Muscle layer of duodenum (tissue), 2 donors: ENCODE results near the gene PPP2R5C.

ENCODE experiments used
- H3K27ac ChIP-seq: one replicate; pipeline ENCODE4 v1.7.0; 2013; ENCODE audit warnings: mild to moderate bottlenecking, low read length
- H3K27me3 ChIP-seq: one replicate; pipeline ENCODE4 v1.7.0; 2013; ENCODE audit warnings: low read depth, mild to moderate bottlenecking, control low read depth, low read length
- H3K36me3 ChIP-seq, 2 donors: one replicate each; pipeline ENCODE4 v1.7.0; 2013; ENCODE audit warnings: low read length in 2 of 2, control low read depth in 1 of 2, mild to moderate bottlenecking in 1 of 2; ENCODE audit not compliant: insufficient read depth in 2 of 2, control insufficient read depth in 1 of 2
- H3K4me1 ChIP-seq, 2 donors: one replicate each; pipeline ENCODE4 v1.7.0; 2013; ENCODE audit warnings: low read length in 2 of 2, mild to moderate bottlenecking in 2 of 2, control low read depth in 1 of 2, moderate library complexity in 1 of 2; ENCODE audit not compliant: insufficient read depth in 2 of 2, control insufficient read depth in 1 of 2
- H3K4me3 ChIP-seq, 2 donors: one replicate each; pipeline ENCODE4 v1.7.0; 2013; ENCODE audit warnings: low read length in 2 of 2, low read depth in 1 of 2, mild to moderate bottlenecking in 1 of 2
- H3K9me3 ChIP-seq, 2 donors: one replicate each; pipeline ENCODE4 v1.7.0; 2013; ENCODE audit warnings: low read length in 2 of 2, control low read depth in 1 of 2, mild to moderate bottlenecking in 1 of 2; ENCODE audit not compliant: control insufficient read depth in 1 of 2
- donor health status: healthy.

Gene PPP2R5C

DNA sequence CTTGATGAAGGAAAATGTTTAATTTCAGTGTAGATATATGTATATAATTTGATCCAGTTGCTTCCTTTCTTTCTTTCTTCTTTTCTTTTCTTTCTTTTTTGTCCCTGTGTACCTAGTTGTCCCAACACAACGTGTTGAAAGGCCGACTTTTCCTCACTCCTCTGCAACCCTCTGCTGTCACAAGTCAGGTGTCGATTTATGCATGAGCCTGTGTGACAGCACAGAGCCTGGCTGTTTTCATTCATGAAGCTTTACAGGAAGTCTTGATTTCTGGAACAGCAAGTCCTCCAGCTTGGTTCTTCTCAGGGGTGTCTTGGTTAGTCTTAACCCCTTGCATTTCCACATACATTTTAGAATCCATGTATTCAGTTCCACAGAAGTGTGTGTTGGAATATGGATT lies 88.1 kb downstream of the PPP2R5C start:
- H3K27ac ChIP-seq, result no peak overlapping the region
- H3K4me1 ChIP-seq, result peaks cover 0 to 26% of the 10 kb centered on the region in 2 donors
- no peak overlapping the region for H3K4me3 ChIP-seq
- H3K9me3 ChIP-seq, result no peaks in the 10 kb centered on the region
- H3K27me3 ChIP-seq, result no peaks in the 10 kb centered on the region
- H3K36me3 ChIP-seq, result no peaks in the 10 kb centered on the region

GRCh38 chr14:101851183-101851582 lies 89.7 kb downstream of the PPP2R5C start:
- Histone ChIP-seq H3K9me3 (no peaks in the 10 kb centered on the region), H3K27me3 (no peaks in the 10 kb centered on the region), H3K36me3 (no peaks in the 10 kb centered on the region), H3K4me1 (peaks cover 4 to 31% of the 10 kb centered on the region in 2 donors), H3K27ac (no peak overlapping the region), H3K4me3 (no peak overlapping the region)

DNA sequence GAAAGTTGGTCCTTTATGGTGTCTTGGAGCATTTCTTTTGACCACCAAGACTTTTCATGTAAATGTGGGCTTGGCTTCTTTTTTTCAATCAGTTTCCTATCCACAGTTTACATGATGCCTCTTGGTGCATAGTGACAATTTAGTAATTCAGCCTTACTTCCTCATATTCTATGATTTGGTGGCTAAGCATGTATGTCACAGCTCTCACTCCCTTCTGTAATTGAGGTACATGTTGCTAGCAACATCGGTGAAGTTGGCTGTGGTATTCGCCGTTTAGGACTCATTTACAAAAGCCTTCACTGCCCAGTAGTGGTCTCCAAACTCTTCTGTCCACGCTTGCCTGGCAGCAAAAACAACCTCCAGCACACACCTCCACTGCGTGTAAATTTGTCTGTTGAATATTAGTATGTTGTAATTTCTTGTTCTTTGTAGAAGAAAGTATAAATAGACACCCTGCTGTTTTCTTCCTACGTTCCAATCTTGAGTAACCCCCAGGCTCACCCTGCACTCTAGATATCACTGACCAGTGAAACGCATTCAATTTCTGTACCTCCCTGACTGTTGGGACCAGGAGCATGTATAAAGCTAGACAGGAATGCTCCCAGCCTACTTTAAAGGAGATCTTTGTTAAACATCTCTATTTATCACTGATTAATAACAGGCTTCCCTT lies 90.4 kb downstream of the PPP2R5C start:
- H3K27me3 ChIP-seq, result no peaks in the 10 kb centered on the region
- H3K27ac ChIP-seq, result no peak overlapping the region
- H3K9me3 ChIP-seq, result no peaks in the 10 kb centered on the region
- no peaks in the 10 kb centered on the region for H3K36me3 ChIP-seq
- H3K4me1 ChIP-seq, result peaks cover 5 to 31% of the 10 kb centered on the region in 2 donors
- H3K4me3 ChIP-seq, result no peak overlapping the region

DNA sequence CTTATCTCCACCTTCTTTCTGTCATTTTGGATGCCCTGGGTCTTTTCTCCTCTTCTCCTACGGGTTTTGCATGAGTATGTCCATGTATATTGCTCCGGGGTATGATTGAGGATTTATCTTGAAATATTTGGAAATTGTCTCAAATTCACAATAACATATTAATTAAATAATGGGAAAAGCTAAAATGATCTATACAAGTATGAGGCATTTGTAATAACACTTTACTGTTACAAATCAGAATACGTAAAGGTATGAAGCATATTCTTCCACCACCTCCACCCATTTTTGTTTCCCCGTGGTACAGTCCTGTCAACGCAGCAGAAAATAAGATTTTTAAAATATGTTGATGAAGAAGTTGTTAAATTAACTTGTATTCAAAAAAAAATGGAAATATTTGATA lies 91.3 kb downstream of the PPP2R5C start:
- Histone ChIP-seq H3K4me3 (no peak overlapping the region), H3K4me1 (peaks cover 7 to 31% of the 10 kb centered on the region in 2 donors), H3K9me3 (no peaks in the 10 kb centered on the region), H3K27me3 (no peaks in the 10 kb centered on the region), H3K36me3 (peaks cover 4 to 7% of the 10 kb centered on the region in 2 donors), H3K27ac (no peak overlapping the region)

- Histone ChIP-seq H3K9me3 (no peaks in the 10 kb centered on the region), H3K27ac (no peak overlapping the region), H3K36me3 (peaks cover 4 to 9% of the 10 kb centered on the region in 2 donors)
Observed at GRCh38 chr14:101853455-101854018, 92.0 kb downstream of the PPP2R5C start.

DNA sequence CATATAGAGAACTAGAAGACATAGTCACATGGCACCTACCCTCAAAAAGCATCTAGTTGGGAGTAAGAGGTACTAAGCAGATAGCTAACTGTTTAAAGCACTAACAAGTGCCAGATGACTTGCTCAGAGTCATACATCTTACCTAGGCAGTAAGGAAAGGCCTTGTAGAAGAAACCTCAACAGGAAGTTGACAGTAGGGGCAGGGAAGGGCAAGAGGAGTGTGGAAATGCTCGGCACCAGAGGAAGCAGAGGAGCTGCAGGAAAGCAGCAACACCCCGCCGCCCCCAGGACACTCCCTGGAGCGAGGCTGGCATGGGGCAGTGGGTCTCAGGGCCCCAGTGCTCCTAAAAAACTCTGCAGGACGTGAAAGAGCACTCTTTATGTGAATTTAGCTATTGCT lies 92.9 kb downstream of the PPP2R5C start:
- Histone ChIP-seq H3K4me1 (peaks cover 8 to 31% of the 10 kb centered on the region in 2 donors), H3K27ac (no peak overlapping the region), H3K9me3 (no peaks in the 10 kb centered on the region), H3K36me3 (peaks cover 4 to 9% of the 10 kb centered on the region in 2 donors), H3K4me3 (no peak overlapping the region), H3K27me3 (no peaks in the 10 kb centered on the region)

More at GRCh38 chr14:101853455-101854018, 92.0 kb downstream of the PPP2R5C start:
- no peak overlapping the region for H3K4me3 ChIP-seq
- H3K4me1 ChIP-seq, result peaks cover 8 to 31% of the 10 kb centered on the region in 2 donors
- H3K27me3 ChIP-seq, result no peaks in the 10 kb centered on the region

DNA sequence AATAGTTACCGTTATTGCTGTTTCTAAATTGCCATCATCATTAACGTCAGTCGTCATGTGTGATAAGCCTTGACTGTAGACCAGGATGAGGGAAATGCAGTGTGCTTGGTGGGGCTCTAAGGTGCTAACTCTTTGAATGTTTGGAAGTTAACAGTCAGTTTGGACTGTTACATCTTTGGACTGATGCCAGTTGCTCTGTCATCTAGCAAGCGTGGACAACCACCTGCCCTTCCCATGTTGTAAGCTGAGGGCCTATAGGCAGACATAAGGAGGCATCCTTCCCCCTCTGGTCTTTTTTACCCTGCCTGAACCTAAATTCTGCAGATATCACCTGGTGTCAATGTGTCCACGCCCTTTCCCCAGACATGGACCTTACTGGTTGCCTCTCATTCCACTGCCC lies 94.4 kb downstream of the PPP2R5C start:
- H3K36me3 ChIP-seq, result peaks cover 4 to 9% of the 10 kb centered on the region in 2 donors
- H3K27me3 ChIP-seq, result no peaks in the 10 kb centered on the region
- H3K9me3 ChIP-seq, result no peaks in the 10 kb centered on the region
- no peak overlapping the region for H3K4me3 ChIP-seq
- H3K4me1 ChIP-seq, result peaks cover 8 to 24% of the 10 kb centered on the region in 2 donors
- H3K27ac ChIP-seq, result no peak overlapping the region

DNA sequence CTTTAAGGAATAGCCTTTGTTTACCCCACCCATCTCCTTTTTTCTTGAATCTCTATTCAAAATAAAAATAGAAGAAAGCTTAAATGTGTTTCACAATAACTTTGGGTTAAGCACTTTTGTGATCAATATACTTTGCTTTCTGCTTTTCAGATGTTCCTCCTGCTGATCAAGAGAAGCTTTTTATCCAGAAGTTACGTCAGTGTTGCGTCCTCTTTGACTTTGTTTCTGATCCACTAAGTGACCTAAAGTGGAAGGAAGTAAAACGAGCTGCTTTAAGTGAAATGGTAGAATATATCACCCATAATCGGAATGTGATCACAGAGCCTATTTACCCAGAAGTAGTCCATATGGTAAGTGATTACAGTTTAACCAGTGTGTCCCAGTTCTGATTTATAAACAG lies 95.0 kb downstream of the PPP2R5C start:
- Histone ChIP-seq H3K27ac (no peak overlapping the region), H3K27me3 (no peaks in the 10 kb centered on the region), H3K36me3 (peaks cover 4 to 9% of the 10 kb centered on the region in 2 donors), H3K9me3 (no peaks in the 10 kb centered on the region), H3K4me3 (no peak overlapping the region), H3K4me1 (peaks cover 8 to 24% of the 10 kb centered on the region in 2 donors)

DNA sequence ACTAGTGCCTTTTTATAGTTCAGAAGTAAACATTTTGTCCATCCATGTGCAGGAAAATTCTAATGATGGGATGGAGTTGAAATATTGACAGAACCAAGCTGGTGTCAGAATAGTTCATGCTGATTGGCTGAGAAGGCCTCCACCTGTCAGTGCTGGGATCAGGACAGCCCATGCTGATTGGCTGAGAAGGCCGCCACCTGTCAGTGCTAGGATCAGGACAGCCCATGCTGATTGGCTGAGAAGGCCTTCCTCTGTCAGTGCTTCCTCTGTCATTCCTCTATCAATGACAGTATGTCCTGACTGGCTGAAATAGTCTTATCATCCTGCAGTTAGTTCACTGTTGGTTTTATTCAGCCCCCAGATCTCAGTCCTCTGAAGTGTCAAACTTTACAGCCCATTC lies 95.7 kb downstream of the PPP2R5C start:
- Histone ChIP-seq H3K4me1 (peaks cover 8 to 24% of the 10 kb centered on the region in 2 donors), H3K27ac (no peak overlapping the region)

DNA sequence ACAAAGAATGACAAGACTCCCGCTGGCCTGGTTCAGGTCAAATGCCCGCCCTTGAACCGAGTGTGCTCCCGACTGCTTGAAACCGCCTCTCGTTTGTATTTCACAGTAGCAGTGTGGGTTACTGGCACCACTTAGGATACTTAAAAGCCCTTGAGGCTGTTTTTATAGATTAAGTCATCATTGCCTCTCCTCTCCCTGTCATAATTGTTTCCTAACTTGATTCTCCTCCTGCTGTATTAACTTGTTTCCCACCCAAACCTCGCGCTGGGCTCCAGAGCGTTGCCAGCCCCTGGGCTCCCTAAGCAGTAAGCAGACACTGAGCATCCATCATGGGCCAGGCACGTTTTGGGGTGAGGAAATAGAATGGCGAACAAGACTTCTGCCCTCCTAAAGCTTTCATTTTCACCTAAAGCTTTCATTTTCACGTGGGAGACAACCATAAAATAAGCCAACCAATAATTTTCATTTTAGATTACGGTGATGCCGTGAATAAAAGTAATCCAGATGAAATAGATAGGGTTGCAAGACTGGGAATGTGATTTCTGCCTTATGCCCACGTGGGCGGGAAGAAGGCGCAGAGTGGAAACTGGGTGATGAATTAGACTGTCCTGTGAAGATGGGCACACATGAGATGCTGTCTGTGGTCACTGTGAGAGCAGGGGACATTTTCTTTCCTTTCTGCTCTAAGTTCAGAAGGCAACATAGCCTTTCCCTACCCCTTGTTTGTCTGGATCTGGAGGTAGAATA lies 97.5 kb downstream of the PPP2R5C start:
- Histone ChIP-seq H3K27me3 (no peaks in the 10 kb centered on the region), H3K36me3 (peaks cover 4 to 9% of the 10 kb centered on the region in 2 donors), H3K27ac (no peak overlapping the region), H3K4me1 (peaks cover 8 to 21% of the 10 kb centered on the region in 2 donors), H3K4me3 (no peak overlapping the region), H3K9me3 (no peaks in the 10 kb centered on the region)

More for the DNA sequence above, 95.7 kb downstream of the PPP2R5C start:
- no peaks in the 10 kb centered on the region for H3K9me3 ChIP-seq
- H3K4me3 ChIP-seq, result no peak overlapping the region
- no peaks in the 10 kb centered on the region for H3K27me3 ChIP-seq
- peaks cover 4 to 9% of the 10 kb centered on the region in 2 donors for H3K36me3 ChIP-seq

DNA sequence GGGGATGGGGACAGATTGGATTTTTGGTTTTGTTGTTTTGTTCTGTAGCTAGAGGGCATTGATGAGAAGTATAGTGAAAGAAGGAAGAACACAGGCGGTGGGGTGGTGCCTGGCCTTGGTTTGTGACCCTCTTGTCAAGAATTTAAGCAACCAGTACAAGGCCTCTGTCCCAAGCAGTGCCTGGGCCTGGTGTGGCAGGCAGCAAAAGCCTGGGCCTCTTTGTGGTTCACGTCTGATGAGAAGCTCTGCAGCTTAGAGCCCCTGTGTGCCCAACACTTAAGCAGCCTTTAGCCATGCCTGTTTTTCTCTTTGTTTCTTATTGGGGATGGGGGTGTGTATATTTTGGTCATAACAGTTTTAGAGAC lies 98.0 kb downstream of the PPP2R5C start:
- H3K4me3 ChIP-seq, result no peak overlapping the region
- H3K9me3 ChIP-seq, result no peaks in the 10 kb centered on the region
- peaks cover 4 to 9% of the 10 kb centered on the region in 2 donors for H3K36me3 ChIP-seq
- H3K27ac ChIP-seq, result no peak overlapping the region
- no peaks in the 10 kb centered on the region for H3K27me3 ChIP-seq
- H3K4me1 ChIP-seq, result peaks cover 8 to 16% of the 10 kb centered on the region in 2 donors
